Adipocyte (in vitro differentiated cells): ENCODE measurements around the gene CDON.

Source experiments
- DNase-seq: peaks from one replicate; pipeline ENCODE4 v3.0.0-alpha.2; 2015; ENCODE audit warnings: low read depth
- H3K27me3 ChIP-seq: replicated peaks from 2 replicates; pipeline ENCODE4 v1.7.0; 2013; ENCODE audit warnings: mild to moderate bottlenecking, low read length, moderate library complexity; ENCODE audit not compliant: control insufficient read depth, insufficient read depth
- H3K36me3 ChIP-seq: 2 replicates; pipeline ENCODE4 v1.7.0; 2013; ENCODE audit warnings: low read length, mild to moderate bottlenecking, moderate library complexity; ENCODE audit not compliant: control insufficient read depth, insufficient read depth, severe bottlenecking
- H3K4me1 ChIP-seq: 2 replicates; pipeline ENCODE4 v1.7.0; 2013; ENCODE audit warnings: mild to moderate bottlenecking, low read length, moderate library complexity; ENCODE audit not compliant: control insufficient read depth, insufficient read depth
- H3K4me3 ChIP-seq: 2 replicates; pipeline ENCODE4 v1.7.0; 2013; ENCODE audit warnings: mild to moderate bottlenecking, low read length, moderate library complexity
- H3K9ac ChIP-seq: 2 replicates; pipeline ENCODE4 v1.7.0; 2013; ENCODE audit warnings: mild to moderate bottlenecking, low read length, moderate library complexity
- H3K9me3 ChIP-seq: 2 replicates; pipeline ENCODE4 v1.7.0; 2013; ENCODE audit warnings: mild to moderate bottlenecking, low read length, moderate library complexity; ENCODE audit not compliant: control insufficient read depth

The CDON gene

DNA sequence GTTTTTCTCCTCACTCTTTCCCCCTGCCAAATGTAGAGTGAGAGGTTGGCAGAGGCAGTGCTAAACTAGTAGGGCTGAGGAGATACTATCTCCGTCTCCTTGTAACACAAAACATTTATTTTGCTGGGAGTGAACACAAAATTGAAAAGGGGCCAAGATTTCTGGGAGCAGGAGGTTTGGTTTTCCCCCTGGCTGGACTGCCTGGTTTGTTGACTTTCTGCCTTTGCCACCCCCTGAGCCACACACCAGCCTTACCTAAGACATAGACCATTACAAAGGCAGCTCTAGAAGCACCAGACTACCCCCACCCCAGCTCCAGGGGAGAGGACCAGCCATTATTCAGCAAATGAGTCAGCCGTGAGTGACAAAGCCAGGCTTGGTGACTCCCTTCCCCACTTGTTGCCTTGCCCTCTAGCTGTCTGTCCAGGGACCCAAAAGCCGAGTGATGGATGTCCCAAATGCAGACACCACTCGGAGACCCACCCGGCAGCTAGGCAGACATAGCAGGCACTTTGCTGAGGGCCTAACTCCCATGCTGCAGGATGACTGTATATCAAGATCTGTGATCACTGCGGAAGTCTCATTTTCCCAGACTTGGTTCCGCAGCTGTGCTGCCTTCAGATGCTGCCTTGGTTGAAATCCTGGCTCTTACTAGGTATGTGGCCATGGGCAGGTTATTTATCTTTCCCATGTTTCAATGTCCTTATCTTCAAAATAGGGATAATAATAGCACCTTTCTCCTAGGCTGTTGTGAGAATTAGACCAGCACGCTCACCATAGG is 17.7 kb upstream of the CDON start:
- no peaks in the 10 kb centered on the region for H3K36me3 ChIP-seq
- peak; percentile 29 for DNase-seq
- H3K4me3 ChIP-seq, result no peak overlapping the region
- no peaks in the 10 kb centered on the region for H3K27me3 ChIP-seq
- peaks cover 30% of the 10 kb centered on the region for H3K4me1 ChIP-seq
- H3K9ac ChIP-seq, result no peak overlapping the region
- H3K9me3 ChIP-seq, result no peaks in the 10 kb centered on the region

GRCh38 chr11:126079621-126080124 is 17.0 kb upstream of the CDON start:
- Histone ChIP-seq H3K36me3 (no peaks in the 10 kb centered on the region), H3K4me1 (peaks cover 30% of the 10 kb centered on the region), H3K9me3 (no peaks in the 10 kb centered on the region), H3K4me3 (no peak overlapping the region), H3K9ac (no peak overlapping the region), H3K27me3 (no peaks in the 10 kb centered on the region)
- no peak for DNase-seq

- H3K27me3 ChIP-seq, result no peaks in the 10 kb centered on the region
- H3K4me1 ChIP-seq, result peaks cover 27% of the 10 kb centered on the region
- no peak for DNase-seq
Measured at GRCh38 chr11:126076641-126077040, 14.0 kb upstream of the CDON start.

GRCh38 chr11:126072801-126073594 is 10.3 kb upstream of the CDON start:
- Histone ChIP-seq H3K27me3 (no peaks in the 10 kb centered on the region), H3K9ac (no peak overlapping the region), H3K4me3 (no peak overlapping the region), H3K9me3 (no peaks in the 10 kb centered on the region), H3K4me1 (peaks cover 11% of the 10 kb centered on the region), H3K36me3 (no peaks in the 10 kb centered on the region)
- DNase-seq, result no peak

More at GRCh38 chr11:126076641-126077040, 14.0 kb upstream of the CDON start:
- Histone ChIP-seq H3K4me3 (no peak overlapping the region), H3K9me3 (no peaks in the 10 kb centered on the region), H3K9ac (no peak overlapping the region), H3K36me3 (no peaks in the 10 kb centered on the region)

GRCh38 chr11:126072141-126072741 is 9.6 kb upstream of the CDON start:
- H3K4me3 ChIP-seq, result no peak overlapping the region
- DNase-seq, result no peak
- H3K9ac ChIP-seq, result no peak overlapping the region
- no peaks in the 10 kb centered on the region for H3K36me3 ChIP-seq
- peaks cover 11% of the 10 kb centered on the region for H3K4me1 ChIP-seq
- no peaks in the 10 kb centered on the region for H3K9me3 ChIP-seq
- H3K27me3 ChIP-seq, result no peaks in the 10 kb centered on the region

- no peaks in the 10 kb centered on the region for H3K9me3 ChIP-seq
- DNase-seq, result no peak
- H3K27me3 ChIP-seq, result no peaks in the 10 kb centered on the region
- H3K4me1 ChIP-seq, result peaks cover 28% of the 10 kb centered on the region
- H3K36me3 ChIP-seq, result no peaks in the 10 kb centered on the region
- peak overlapping the region; percentile 84 for H3K4me3 ChIP-seq
- H3K9ac ChIP-seq, result peak overlapping the region; percentile 41
Measured at GRCh38 chr11:126063507-126063852, 814 bp upstream of the CDON start.

- Histone ChIP-seq H3K36me3 (no peaks in the 10 kb centered on the region), H3K4me3 (peak overlapping the region; percentile 84), H3K9ac (peak overlapping the region; percentile 94), H3K4me1 (peaks cover 40% of the 10 kb centered on the region), H3K9me3 (no peaks in the 10 kb centered on the region), H3K27me3 (no peaks in the 10 kb centered on the region)
- DNase-seq, result peak; percentile 61
Measured at GRCh38 chr11:126061707-126062678, 673 bp downstream of the CDON start.

DNA sequence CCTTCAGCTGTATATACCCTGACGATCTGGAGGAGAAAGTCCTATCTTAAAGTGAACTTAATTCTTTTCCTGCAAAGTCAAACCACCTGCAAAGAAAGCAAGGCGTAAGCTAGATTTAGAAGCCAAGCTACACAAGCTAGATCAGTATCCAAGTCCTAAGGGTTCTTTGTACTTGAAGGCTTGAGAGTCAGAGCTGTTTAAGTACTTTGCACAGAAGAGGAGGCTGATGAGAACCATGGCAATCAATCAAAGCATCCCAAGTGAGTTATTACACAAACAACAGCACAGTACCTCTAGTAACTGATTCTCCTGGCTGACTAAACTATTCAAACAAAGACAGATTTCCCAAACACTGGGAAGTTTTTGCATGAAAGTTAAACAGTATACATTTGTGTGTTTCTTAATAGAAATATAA is 1.9 kb downstream of the CDON start:
- Histone ChIP-seq H3K4me3 (peak overlapping the region; percentile 84), H3K4me1 (peaks cover 49% of the 10 kb centered on the region), H3K27me3 (no peaks in the 10 kb centered on the region), H3K9me3 (no peaks in the 10 kb centered on the region), H3K9ac (peak overlapping the region; percentile 94), H3K36me3 (peaks cover 2% of the 10 kb centered on the region)
- DNase-seq, result no peak

DNA sequence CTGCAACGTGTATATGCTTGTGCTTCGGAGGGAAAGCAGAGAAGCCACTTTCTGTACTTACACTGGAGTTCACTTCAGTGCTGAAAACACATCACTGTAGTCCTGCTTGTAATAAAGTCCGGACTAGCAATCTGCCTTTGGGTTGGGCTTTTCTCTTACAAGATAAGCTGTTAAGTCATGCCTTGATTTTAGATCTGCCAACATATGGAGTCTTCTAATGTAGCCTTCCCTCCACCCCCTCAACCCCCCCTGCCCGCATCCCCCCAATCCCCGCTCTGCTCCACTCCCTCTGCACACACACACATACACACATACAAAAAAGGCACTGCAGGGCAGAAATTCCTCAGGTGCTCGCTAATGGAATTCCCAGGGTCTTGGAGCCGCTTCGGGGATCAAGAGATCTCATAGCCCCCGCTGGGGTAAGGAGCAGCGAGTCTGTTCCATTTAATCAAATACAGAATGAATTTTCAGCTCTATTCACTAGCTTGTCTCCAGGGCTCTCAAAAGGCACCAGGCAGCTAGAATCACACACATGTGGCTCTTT is 3.4 kb downstream of the CDON start:
- Histone ChIP-seq H3K4me1 (peaks cover 63% of the 10 kb centered on the region), H3K4me3 (peak overlapping the region; percentile 84), H3K27me3 (no peaks in the 10 kb centered on the region), H3K9me3 (no peaks in the 10 kb centered on the region), H3K36me3 (peaks cover 14% of the 10 kb centered on the region), H3K9ac (peak overlapping the region; percentile 94)
- DNase-seq, result no peak

DNA sequence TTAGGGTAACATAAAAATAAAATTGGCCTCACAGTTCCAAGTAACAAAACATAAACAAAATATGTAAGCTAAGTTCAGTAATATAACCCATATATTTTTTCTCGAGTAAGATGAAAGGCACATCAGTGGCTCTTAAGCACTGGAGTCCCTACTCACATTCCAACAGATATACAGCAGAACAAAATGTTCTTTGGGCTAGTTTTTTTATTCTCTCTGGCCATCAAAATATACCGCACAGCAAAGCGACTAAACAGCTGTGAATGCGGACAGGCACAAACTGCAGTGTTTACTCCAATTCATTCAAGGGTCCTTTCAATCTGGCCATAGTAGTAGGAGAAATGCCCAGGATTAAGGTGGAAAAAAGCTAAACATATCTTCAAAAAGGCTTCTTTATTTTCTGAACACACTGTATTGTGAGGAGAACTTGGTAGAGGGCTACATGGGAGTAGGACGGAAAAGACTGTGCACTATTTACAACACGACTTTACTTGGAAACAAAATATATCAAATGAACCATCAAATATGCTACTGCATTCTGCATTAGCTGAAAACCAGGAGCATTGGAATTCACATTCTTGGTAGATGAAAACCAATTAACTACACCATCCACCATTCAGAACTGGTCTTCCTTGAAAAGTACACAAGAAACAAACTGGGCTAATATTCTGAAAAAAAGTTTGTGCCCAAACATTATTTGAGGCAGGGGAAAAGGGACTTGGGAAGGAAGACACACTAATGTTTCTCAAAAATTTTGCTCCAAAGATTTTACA is 4.4 kb downstream of the CDON start:
- Histone ChIP-seq H3K9me3 (no peaks in the 10 kb centered on the region), H3K4me3 (peak overlapping the region; percentile 84), H3K4me1 (peaks cover 69% of the 10 kb centered on the region), H3K9ac (peak overlapping the region; percentile 85), H3K36me3 (peaks cover 14% of the 10 kb centered on the region), H3K27me3 (no peaks in the 10 kb centered on the region)
- no peak for DNase-seq
